Measurements from ENCODE around the gene PEX14. TPM values are rescaled to one million over a fixed set of nuclear protein-coding genes. Genes with fewer than 3 reads are reported as not detected.
A peak's percentile ranks its signal among the peaks of the same experiment; 100 is the strongest.

PEX14 gene
- total and polyA plus RNA-seq, 2 experiments from 2014 or later = 10.0 to 20.9 TPM

DNA sequence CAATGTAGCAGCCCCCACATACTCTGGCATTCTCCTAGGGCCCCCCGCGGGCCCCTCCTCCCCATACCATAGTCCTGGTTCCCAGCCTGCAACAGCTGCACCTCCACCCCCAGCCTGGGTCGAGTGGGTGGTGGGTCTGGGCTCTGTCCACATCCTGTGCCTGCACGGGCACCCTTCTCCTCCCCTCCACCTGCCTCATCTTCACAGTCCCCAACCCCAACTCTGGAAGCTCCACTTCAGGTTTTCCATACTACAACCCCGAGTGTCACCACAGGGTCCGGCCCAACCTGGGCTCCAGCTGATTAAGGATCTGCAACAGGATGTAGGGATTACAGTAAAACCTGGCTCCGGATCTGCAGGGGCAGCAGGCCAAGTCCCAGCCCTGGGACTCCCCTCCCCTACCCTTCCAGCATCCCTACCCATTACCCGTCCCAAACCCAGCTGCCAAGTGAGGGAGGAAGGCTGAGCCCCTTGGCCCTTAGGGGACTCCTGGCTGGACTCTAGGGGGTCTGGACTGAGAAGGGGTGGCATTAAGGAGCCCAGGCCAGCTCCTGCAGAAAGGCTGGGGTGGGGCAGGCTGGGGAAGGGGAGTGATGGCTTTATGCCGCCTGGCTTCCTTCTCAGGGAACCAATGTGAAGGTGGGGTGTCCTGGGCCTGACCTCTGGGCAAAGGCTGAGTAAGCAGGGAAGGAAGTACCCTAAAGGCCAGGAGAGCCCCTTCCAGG, 204.9 kb downstream of the PEX14 start:
- Histone ChIP-seq H3K9me3 (ENCODE audit: low read depth) (no peaks in the 10 kb centered on the region), H3K4me2 (no peak overlapping the region), H3K4me3 (no peak overlapping the region), H4K20me1 (ENCODE audit: insufficient read depth, poor library complexity, severe bottlenecking) (peaks cover 3% of the 10 kb centered on the region), H3K79me2 (peaks cover 22% of the 10 kb centered on the region), H3K27ac (no peak overlapping the region), H3K36me3 (replicated peaks; ENCODE audit: insufficient read depth, low read depth) (no peaks in the 10 kb centered on the region), H3K4me1 (ENCODE audit: insufficient read depth) (peaks cover 57% of the 10 kb centered on the region), H2AFZ (no peak overlapping the region), H3K9me2 (replicated peaks; ENCODE audit: insufficient read depth) (no peaks in the 10 kb centered on the region), H3K27me3 (no peaks in the 10 kb centered on the region)
- WGBS (ENCODE audit: low lambda C conversion rate, missing lambda C conversion rate) = 34% methylated on average over 6 of the region's 9 CpGs
- TF ChIP-seq EZH2 (IDR thresholded peaks at IDR 0.05; ENCODE audit: borderline replicate concordance) = no peak
- DNase-seq (ENCODE audit: low spot score) = peak; percentile 70

Small RNAs within 50 kb of the gene (small RNA-seq; reads per million reads assigned to genes)
- not detected for gene RN7SL614P

Other genes starting within 250 kb of the PEX14 start
- gene PGD, start 75.9 kb upstream of the PEX14 start, total RNA-seq = 86.8 and 103 TPM in 2 replicates
- gene PGD, start 75.9 kb upstream of the PEX14 start, polyA plus RNA-seq = 98.7 and 103 TPM in 2 replicates
- gene CENPS, start 44.5 kb upstream of the PEX14 start, total RNA-seq = 8.8 and 11.8 TPM in 2 replicates
- 20.7 and 21.1 TPM in 2 replicates for gene CENPS, start 44.5 kb upstream of the PEX14 start, polyA plus RNA-seq
- 0.13 TPM in 1 of 2 replicates, not detected in the other for gene CORT, start 24.9 kb upstream of the PEX14 start, total RNA-seq
- 0.19 and 0.27 TPM in 2 replicates for gene CORT, start 24.9 kb upstream of the PEX14 start, polyA plus RNA-seq
- 22.1 and 24.1 TPM in 2 replicates for gene DFFA, start 2.4 kb upstream of the PEX14 start, total RNA-seq
- gene DFFA, start 2.4 kb upstream of the PEX14 start, polyA plus RNA-seq = 30.0 and 33.9 TPM in 2 replicates

Measured in hepatocyte (in vitro differentiated cells).